ENCODE measurements around the gene KDM6A.
"Not testable (repeated sequence)": the region's sequence is repeated elsewhere in the genome, so short reads cannot be mapped to it uniquely, and the experiment has no call there.

Gene KDM6A

GRCh38 chrX:45133465-45133864 lies 260.5 kb downstream of the KDM6A start:
- no peak for DNase-seq

- DNase-seq, result no peak
Measured at GRCh38 chrX:45134315-45134731, 261.3 kb downstream of the KDM6A start.

GRCh38 chrX:45134775-45135174 lies 261.8 kb downstream of the KDM6A start:
- no peak for DNase-seq

GRCh38 chrX:45135391-45136075 lies 262.5 kb downstream of the KDM6A start:
- DNase-seq, result not testable (repeated sequence)

GRCh38 chrX:45137531-45137930 lies 264.5 kb downstream of the KDM6A start:
- no peak for DNase-seq

- DNase-seq, result no peak
Measured at GRCh38 chrX:45138525-45138924, 265.5 kb downstream of the KDM6A start.

- no peak for DNase-seq
Measured at GRCh38 chrX:45140812-45141211, 267.8 kb downstream of the KDM6A start.

GRCh38 chrX:45142185-45142584 lies 269.2 kb downstream of the KDM6A start:
- no peak for DNase-seq

GRCh38 chrX:45143455-45143854 lies 270.5 kb downstream of the KDM6A start:
- DNase-seq, result no peak

- no peak for DNase-seq
Measured at GRCh38 chrX:45145492-45146215, 272.7 kb downstream of the KDM6A start.

- no peak for DNase-seq
Measured at GRCh38 chrX:45150821-45151220, 277.8 kb downstream of the KDM6A start.

- DNase-seq, result no peak
Measured at GRCh38 chrX:45154033-45154360, 281.0 kb downstream of the KDM6A start.

GRCh38 chrX:45154462-45154861 lies 281.5 kb downstream of the KDM6A start:
- no peak for DNase-seq

- no peak for DNase-seq
Measured at GRCh38 chrX:45157647-45158046, 284.7 kb downstream of the KDM6A start.
